Hepatocyte (in vitro differentiated cells): ENCODE results near the gene ALPK1. TPM values are rescaled to one million over a fixed set of nuclear protein-coding genes. Genes with fewer than 3 reads are reported as not detected.

Source experiments
- DNase-seq: peaks from one replicate; pipeline ENCODE4 v3.0.0-alpha.2; 2016; ENCODE audit warnings: low spot score
- H2AFZ ChIP-seq: fragments of 200-600 bp; sonication (generic); 2 replicates; pipeline ENCODE4 v1.6.0; 2016; ENCODE audit warnings: antibody characterized with exemption, mild to moderate bottlenecking
- H3K27ac ChIP-seq: fragments of 200-600 bp; sonication (generic); 2 replicates; pipeline ENCODE4 v1.5.1; 2016; ENCODE audit warnings: mild to moderate bottlenecking
- H3K27me3 ChIP-seq: fragments of 200-600 bp; sonication (generic); 2 replicates; pipeline ENCODE4 v1.6.1; 2016
- H3K36me3 ChIP-seq: fragments of 200-600 bp; sonication (generic); replicated peaks from 2 replicates; pipeline ENCODE4 v1.5.1; 2016; ENCODE audit warnings: low read depth; ENCODE audit not compliant: insufficient read depth
- H3K4me1 ChIP-seq: fragments of 200-600 bp; sonication (generic); 2 replicates; pipeline ENCODE4 v1.5.1; 2016; ENCODE audit warnings: mild to moderate bottlenecking, moderate library complexity; ENCODE audit not compliant: insufficient read depth
- H3K4me2 ChIP-seq: fragments of 200-600 bp; sonication (generic); 2 replicates; pipeline ENCODE4 v1.6.0; 2016
- H3K4me3 ChIP-seq: fragments of 200-600 bp; sonication (generic); 2 replicates; pipeline ENCODE4 v1.5.1; 2016; ENCODE audit warnings: mild to moderate bottlenecking
- H3K79me2 ChIP-seq: fragments of 200-600 bp; sonication (generic); 2 replicates; pipeline ENCODE4 v1.6.0; 2017; ENCODE audit warnings: mild to moderate bottlenecking
- H3K9me2 ChIP-seq: fragments of 200-600 bp; sonication (generic); replicated peaks from 2 replicates; pipeline ENCODE4 v1.6.0; 2017; ENCODE audit warnings: mild to moderate bottlenecking; ENCODE audit not compliant: insufficient read depth
- H3K9me3 ChIP-seq: fragments of 200-600 bp; sonication (generic); 2 replicates; pipeline ENCODE4 v1.5.1; 2016; ENCODE audit warnings: low read depth, mild to moderate bottlenecking
- H4K20me1 ChIP-seq: fragments of 200-600 bp; sonication (generic); 2 replicates; pipeline ENCODE4 v1.6.0; 2016; ENCODE audit warnings: mild to moderate bottlenecking; ENCODE audit not compliant: insufficient read depth, poor library complexity, severe bottlenecking
- EZH2 ChIP-seq: fragments of 200-600 bp; sonication (generic); IDR thresholded peaks from 2 replicates; pipeline ENCODE4 v1.6.1; 2016; ENCODE audit warnings: antibody characterized with exemption, mild to moderate bottlenecking, borderline replicate concordance
- EZH2phosphoT487 ChIP-seq: fragments of 200-600 bp; sonication (generic); IDR thresholded peaks from one replicate; pipeline ENCODE4 v1.6.1; 2018; ENCODE audit warnings: antibody characterized with exemption, mild to moderate bottlenecking, low read depth, moderate library complexity; ENCODE audit not compliant: unreplicated experiment, severe bottlenecking
- WGBS: methylation state at CpG from one replicate; pipeline ENCODE4 v1.1.6; 2016; ENCODE audit warnings: low lambda C conversion rate; ENCODE audit errors: missing lambda C conversion rate; 5-methylcytosine and 5-hydroxymethylcytosine counted together
- polyA plus RNA-seq: library from polyadenylated mRNA; unstranded; fragments of >200 nt; fragmentation: Nextera tagmentation; extraction: Ambion mirVana; gene quantifications from 2 replicates; pipeline ENCODE4 v1.2.1, GENCODE V29; 2016
- total RNA-seq: library from RNA; depleted of rRNA; stranded (reverse); fragments of >200 nt; gene quantifications from 2 replicates; pipeline ENCODE4 v1.2.3, GENCODE V29; 2014
- TF ChIP-seq, protein P1 (sequence below): fragments of 200-600 bp; sonication (generic); IDR thresholded peaks from 2 replicates; pipeline ENCODE4 v1.5.1; 2016; ENCODE audit warnings: antibody characterized with exemption, mild to moderate bottlenecking; ENCODE audit not compliant: poor library complexity

Gene ALPK1
- total and polyA plus RNA-seq, 2 experiments from 2014 or later: 7.1 to 16.6 TPM

DNA sequence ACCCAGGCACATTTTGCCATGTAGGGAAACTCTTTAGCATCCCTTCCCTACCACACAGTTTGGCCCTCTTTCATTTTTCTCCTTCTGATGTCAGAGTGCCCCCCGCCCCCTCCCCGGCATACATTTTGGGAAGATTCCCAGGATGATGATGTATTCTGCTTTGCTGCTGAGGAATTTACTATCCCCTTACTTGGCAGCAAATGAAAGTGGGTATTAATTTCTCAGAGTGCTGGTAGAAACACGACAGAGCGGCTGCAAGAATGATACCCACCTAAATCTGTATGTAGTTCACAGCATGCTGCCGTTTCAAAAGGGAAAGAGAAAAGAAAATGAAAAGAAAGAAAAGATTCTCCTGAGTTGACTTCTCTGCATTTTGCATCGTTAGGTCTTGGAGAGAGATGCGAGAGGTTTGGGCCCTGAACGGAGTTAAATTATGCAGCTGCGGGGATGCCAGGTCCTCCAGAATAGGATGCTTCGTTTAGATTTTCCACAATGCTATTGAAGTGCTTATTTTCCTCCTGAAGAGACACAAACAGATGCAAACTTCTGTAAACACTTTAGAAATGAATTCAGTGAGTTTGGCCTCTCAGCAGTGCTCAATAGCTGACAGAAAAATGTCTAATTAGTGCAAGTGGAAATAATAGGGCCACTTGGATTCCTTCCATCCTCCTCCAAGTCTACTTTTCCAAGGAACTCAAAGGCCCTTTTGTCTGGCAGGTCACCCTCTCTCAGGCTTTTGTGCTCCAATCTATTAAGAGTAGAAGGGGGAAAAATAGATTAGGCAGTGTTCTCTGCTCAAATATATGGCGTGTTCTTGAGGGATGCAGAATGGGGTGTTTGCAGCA lies 106.2 kb downstream of the ALPK1 start:
- Histone ChIP-seq H3K4me2 (no peak overlapping the region), H2AFZ (no peak overlapping the region), H3K79me2 (no peaks in the 10 kb centered on the region), H3K9me3 (no peaks in the 10 kb centered on the region), H3K27me3 (no peaks in the 10 kb centered on the region), H3K27ac (no peak overlapping the region), H3K9me2 (no peaks in the 10 kb centered on the region), H4K20me1 (no peaks in the 10 kb centered on the region), H3K4me3 (no peak overlapping the region), H3K36me3 (no peaks in the 10 kb centered on the region), H3K4me1 (no peaks in the 10 kb centered on the region)
- DNase-seq: peak; percentile 7
- TF ChIP-seq, protein P1, sequence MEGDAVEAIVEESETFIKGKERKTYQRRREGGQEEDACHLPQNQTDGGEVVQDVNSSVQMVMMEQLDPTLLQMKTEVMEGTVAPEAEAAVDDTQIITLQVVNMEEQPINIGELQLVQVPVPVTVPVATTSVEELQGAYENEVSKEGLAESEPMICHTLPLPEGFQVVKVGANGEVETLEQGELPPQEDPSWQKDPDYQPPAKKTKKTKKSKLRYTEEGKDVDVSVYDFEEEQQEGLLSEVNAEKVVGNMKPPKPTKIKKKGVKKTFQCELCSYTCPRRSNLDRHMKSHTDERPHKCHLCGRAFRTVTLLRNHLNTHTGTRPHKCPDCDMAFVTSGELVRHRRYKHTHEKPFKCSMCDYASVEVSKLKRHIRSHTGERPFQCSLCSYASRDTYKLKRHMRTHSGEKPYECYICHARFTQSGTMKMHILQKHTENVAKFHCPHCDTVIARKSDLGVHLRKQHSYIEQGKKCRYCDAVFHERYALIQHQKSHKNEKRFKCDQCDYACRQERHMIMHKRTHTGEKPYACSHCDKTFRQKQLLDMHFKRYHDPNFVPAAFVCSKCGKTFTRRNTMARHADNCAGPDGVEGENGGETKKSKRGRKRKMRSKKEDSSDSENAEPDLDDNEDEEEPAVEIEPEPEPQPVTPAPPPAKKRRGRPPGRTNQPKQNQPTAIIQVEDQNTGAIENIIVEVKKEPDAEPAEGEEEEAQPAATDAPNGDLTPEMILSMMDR: no peak
- TF ChIP-seq EZH2phosphoT487 (no peak), EZH2 (no peak)
- 62% methylated on average over 11 of the region's 11 CpGs for WGBS

GRCh38 chr4:112410364-112410763 lies 113.2 kb downstream of the ALPK1 start:
- H3K36me3 ChIP-seq: no peaks in the 10 kb centered on the region
- H4K20me1 ChIP-seq: no peaks in the 10 kb centered on the region
- H3K4me1 ChIP-seq: no peaks in the 10 kb centered on the region
- H3K4me2 ChIP-seq: no peak overlapping the region
- no peak overlapping the region for H2AFZ ChIP-seq
- H3K27ac ChIP-seq: no peak overlapping the region
- no peak for DNase-seq
- no peak overlapping the region for H3K4me3 ChIP-seq
- TF ChIP-seq EZH2phosphoT487 (no peak), EZH2 (no peak)
- TF ChIP-seq, protein P1: no peak
- WGBS: 70% methylated on average over 2 of the region's 2 CpGs
- H3K9me2 ChIP-seq: no peaks in the 10 kb centered on the region
- H3K79me2 ChIP-seq: no peaks in the 10 kb centered on the region
- no peaks in the 10 kb centered on the region for H3K27me3 ChIP-seq
- H3K9me3 ChIP-seq: no peaks in the 10 kb centered on the region

- H3K27me3 ChIP-seq: no peaks in the 10 kb centered on the region
- no peak for TF ChIP-seq EZH2phosphoT487
- no peak for TF ChIP-seq EZH2
- TF ChIP-seq, protein P1: no peak
- H3K9me2 ChIP-seq: no peaks in the 10 kb centered on the region
- H3K4me3 ChIP-seq: no peak overlapping the region
- H3K9me3 ChIP-seq: no peaks in the 10 kb centered on the region
- no peaks in the 10 kb centered on the region for H3K79me2 ChIP-seq
- H2AFZ ChIP-seq: no peak overlapping the region
- no peaks in the 10 kb centered on the region for H4K20me1 ChIP-seq
- WGBS: 94% methylated on average over 7 of the region's 7 CpGs
- no peak overlapping the region for H3K27ac ChIP-seq
- no peak overlapping the region for H3K4me2 ChIP-seq
- no peaks in the 10 kb centered on the region for H3K36me3 ChIP-seq
- no peaks in the 10 kb centered on the region for H3K4me1 ChIP-seq
- no peak for DNase-seq
Observed at GRCh38 chr4:112410804-112411203, 113.6 kb downstream of the ALPK1 start.
